Naive B cell (primary cell): ENCODE results near the gene GOLGA8J. TPM values are rescaled to one million over a fixed set of nuclear protein-coding genes. Genes with fewer than 3 reads are reported as not detected.
"Not testable (repeated sequence)": the region's sequence is repeated elsewhere in the genome, so short reads cannot be mapped to it uniquely, and the experiment has no call there.

Source experiments
- ATAC-seq, 2 donors: fragments of 150-1000 bp; cut with Tn5 transposase; 2 replicates each; pipeline ENCODE4 v1.10.0; 2021; ENCODE audit warnings: low read depth in 2 of 2, mild to moderate bottlenecking in 2 of 2, moderate library complexity in 2 of 2
- DNase-seq: peaks from one replicate; pipeline ENCODE4 v3.0.0; 2022
- H3K27ac Mint-ChIP-seq, 6 donors: one replicate each; pipeline ENCODE4 v1.8.0; 2020 to 2022; ENCODE audit warnings: mild to moderate bottlenecking in 6 of 6, mixed read lengths in 6 of 6, moderate library complexity in 5 of 6, inconsistent platforms in 2 of 6
- H3K27me3 Mint-ChIP-seq, 3 donors: one replicate each; pipeline ENCODE4 v1.8.0; 2021 to 2022; ENCODE audit warnings: mixed read lengths in 3 of 3, mild to moderate bottlenecking in 1 of 3
- H3K36me3 Mint-ChIP-seq, 2 donors: one replicate each; pipeline ENCODE4 v1.8.0; 2020 to 2022; ENCODE audit warnings: mixed read lengths in 2 of 2, inconsistent platforms in 1 of 2, mild to moderate bottlenecking in 1 of 2
- H3K4me1 Mint-ChIP-seq, 3 donors: one replicate each; pipeline ENCODE4 v1.8.0; 2020 to 2022; ENCODE audit warnings: mixed read lengths in 3 of 3, inconsistent platforms in 1 of 3, mild to moderate bottlenecking in 1 of 3, moderate library complexity in 1 of 3
- H3K4me3 Mint-ChIP-seq, 8 donors: one replicate each; pipeline ENCODE4 v1.8.0; 2020 to 2022; ENCODE audit warnings: mild to moderate bottlenecking in 8 of 8, mixed read lengths in 8 of 8, moderate library complexity in 8 of 8, inconsistent platforms in 2 of 8
- H3K9me3 Mint-ChIP-seq, 7 donors: one replicate each; pipeline ENCODE4 v1.8.0; 2020 to 2022; ENCODE audit warnings: mixed read lengths in 7 of 7, mild to moderate bottlenecking in 5 of 7, inconsistent platforms in 2 of 7, moderate library complexity in 1 of 7
- polyA plus RNA-seq, 6 donors: library from polyadenylated mRNA; unstranded; fragments of 300-500 nt; fragmentation: Illumina TruSeq; gene quantifications; one replicate each; pipeline ENCODE4 v1.2.3, GENCODE V29; 2021; ENCODE audit warnings: low read depth in 6 of 6

The GOLGA8J gene, protein sequence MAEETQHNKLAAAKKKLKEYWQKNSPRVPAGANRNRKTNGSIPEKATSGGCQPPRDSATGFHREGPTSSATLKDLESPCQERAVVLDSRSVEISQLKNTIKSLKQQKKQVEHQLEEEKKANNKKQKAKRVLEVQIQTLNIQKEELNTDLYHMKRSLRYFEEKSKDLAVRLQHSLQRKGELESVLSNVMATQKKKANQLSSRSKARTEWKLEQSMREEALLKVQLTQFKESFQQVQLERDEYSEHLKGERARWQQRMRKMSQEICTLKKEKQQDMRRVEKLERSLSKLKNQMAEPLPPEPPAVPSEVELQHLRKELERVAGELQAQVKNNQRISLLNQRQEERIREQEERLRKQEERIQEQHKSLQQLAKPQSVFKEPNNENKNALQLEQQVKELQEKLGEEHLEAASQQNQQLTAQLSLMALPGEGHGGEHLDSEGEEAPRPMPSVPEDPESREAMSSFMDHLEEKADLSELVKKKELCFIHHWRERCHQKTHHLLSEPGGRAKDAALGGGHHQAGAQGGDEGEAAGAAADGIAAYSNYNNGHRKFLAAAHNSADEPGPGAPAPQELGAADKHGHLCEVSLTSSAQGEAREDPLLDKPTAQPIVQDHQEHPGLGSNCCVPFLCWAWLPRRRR
- not detected for polyA plus RNA-seq

GRCh38 chr15:30082655-30083054, at the start of gene GOLGA8J:
Gene GOLGA8J (plus strand): TSS chr15:30082955. CDS start chr15:30083053, 98 bp downstream.
- H3K36me3 Mint-ChIP-seq, H3K4me3 Mint-ChIP-seq, H3K27ac Mint-ChIP-seq, H3K9me3 Mint-ChIP-seq, H3K4me1 Mint-ChIP-seq, ATAC-seq, DNase-seq, H3K27me3 Mint-ChIP-seq: not testable (repeated sequence)

GRCh38 chr15:30033211-30033610, 49.5 kb upstream of the GOLGA8J start:
- H3K4me1 Mint-ChIP-seq: no peaks in the 10 kb centered on the region
- ATAC-seq (no peak), DNase-seq (no peak)
- no peaks in the 10 kb centered on the region for H3K27me3 Mint-ChIP-seq
- no peak overlapping the region for H3K4me3 Mint-ChIP-seq
- H3K27ac Mint-ChIP-seq: no peak overlapping the region
- no peaks in the 10 kb centered on the region for H3K36me3 Mint-ChIP-seq
- peaks cover 1 to 21% (median 7%) of the 10 kb centered on the region in 7 donors for H3K9me3 Mint-ChIP-seq

- Mint-ChIP-seq H3K4me3 (no peak overlapping the region), H3K36me3 (no peaks in the 10 kb centered on the region), H3K4me1 (no peaks in the 10 kb centered on the region), H3K9me3 (peaks cover 1 to 27% (median 9%) of the 10 kb centered on the region in 7 donors), H3K27me3 (peaks cover 0 to 3% (median 0%) of the 10 kb centered on the region in 3 donors), H3K27ac (no peak overlapping the region)
- ATAC-seq (no peak), DNase-seq (no peak)
Measured at GRCh38 chr15:30033763-30034162, 49.0 kb upstream of the GOLGA8J start.

DNA sequence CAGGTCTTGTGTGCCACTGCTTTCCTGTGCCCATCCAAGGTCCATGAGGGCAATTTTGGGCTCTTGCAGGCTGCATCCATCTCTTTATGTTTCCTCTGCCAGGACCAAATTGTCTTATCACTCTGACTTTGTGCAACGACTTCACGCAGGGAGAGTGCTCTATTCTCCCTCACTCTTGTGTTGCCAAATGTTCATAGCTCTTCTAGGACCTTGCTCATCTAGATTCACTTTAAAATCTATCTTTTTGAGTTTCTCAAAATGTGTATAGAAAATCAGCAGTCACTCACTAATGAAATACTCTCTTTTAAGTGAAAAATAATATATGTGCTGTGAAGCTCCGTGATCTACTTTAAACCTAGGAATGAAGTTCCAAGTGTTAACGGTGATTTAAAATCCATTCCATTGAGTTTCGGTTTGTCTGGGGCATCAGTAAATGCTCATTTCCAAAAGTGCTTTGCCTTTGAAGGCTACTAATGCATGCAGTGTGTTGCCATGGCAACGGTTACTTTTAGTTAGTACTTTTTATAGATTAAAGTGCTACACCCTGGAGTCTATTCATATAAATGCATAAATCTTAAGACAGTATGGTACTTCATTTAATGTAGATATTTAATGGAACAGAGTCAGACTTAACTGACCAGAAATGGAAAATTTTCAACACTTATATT, 46.6 kb upstream of the GOLGA8J start:
- Mint-ChIP-seq H3K27ac (no peak overlapping the region), H3K27me3 (peaks cover 0 to 5% (median 0%) of the 10 kb centered on the region in 3 donors), H3K4me1 (no peaks in the 10 kb centered on the region), H3K4me3 (no peak overlapping the region), H3K36me3 (no peaks in the 10 kb centered on the region), H3K9me3 (peaks cover 1 to 16% (median 5%) of the 10 kb centered on the region in 7 donors)
- DNase-seq: no peak
- ATAC-seq: no peak

- DNase-seq (no peak), ATAC-seq (no peak)
- peaks cover 0 to 5% (median 0%) of the 10 kb centered on the region in 3 donors for H3K27me3 Mint-ChIP-seq
- no peaks in the 10 kb centered on the region for H3K36me3 Mint-ChIP-seq
- H3K9me3 Mint-ChIP-seq: peaks cover 1 to 14% (median 5%) of the 10 kb centered on the region in 7 donors
- no peaks in the 10 kb centered on the region for H3K4me1 Mint-ChIP-seq
- H3K27ac Mint-ChIP-seq: no peak overlapping the region
- no peak overlapping the region for H3K4me3 Mint-ChIP-seq
Measured at GRCh38 chr15:30038667-30039523, 43.9 kb upstream of the GOLGA8J start.

DNA sequence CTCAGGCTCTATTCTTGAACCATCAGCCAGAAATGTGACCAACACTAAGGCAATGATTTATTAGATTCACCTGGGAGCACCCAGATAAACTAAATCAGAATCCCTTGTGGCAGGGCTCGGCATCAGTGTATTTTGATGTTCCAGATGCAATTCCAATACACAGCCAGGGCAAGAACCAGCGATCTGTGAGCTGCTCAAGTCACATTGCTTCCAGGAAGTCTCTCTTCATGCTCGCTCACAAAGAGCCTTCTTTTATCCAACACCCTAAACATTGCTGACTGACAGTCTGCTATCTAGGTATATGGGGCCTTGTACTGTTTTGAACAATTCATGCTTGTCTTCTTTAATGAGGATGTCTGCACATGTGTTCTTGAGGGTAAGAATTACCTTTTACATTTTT, 40.9 kb upstream of the GOLGA8J start:
- Mint-ChIP-seq H3K4me3 (no peak overlapping the region), H3K4me1 (no peaks in the 10 kb centered on the region), H3K36me3 (no peaks in the 10 kb centered on the region)

DNA sequence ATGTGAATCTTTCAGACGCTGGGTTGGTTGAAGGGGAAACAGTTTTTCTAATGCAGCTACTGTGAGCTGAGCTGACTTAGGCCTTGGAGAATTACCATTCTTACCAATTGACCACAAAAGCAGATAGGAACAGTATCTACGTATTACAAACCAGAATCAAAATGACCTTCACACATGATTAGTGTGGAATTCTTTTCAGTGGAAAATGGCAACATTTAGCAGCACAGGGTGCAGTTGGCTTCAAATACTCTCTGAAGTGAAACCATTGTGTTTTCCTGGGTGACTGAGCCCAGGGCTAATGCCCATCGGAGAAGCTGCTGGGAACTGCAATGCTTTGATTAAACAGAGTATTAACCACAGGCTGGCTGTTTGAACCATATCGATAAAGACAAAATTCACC, 40.2 kb upstream of the GOLGA8J start:
- no peaks in the 10 kb centered on the region for H3K4me1 Mint-ChIP-seq
- no peak overlapping the region for H3K27ac Mint-ChIP-seq

More for the DNA sequence above, 40.9 kb upstream of the GOLGA8J start:
- ATAC-seq (no peak), DNase-seq (no peak)
- no peak overlapping the region for H3K27ac Mint-ChIP-seq
- H3K27me3 Mint-ChIP-seq: peaks cover 0 to 10% (median 5%) of the 10 kb centered on the region in 3 donors
- H3K9me3 Mint-ChIP-seq: peaks cover 0 to 14% (median 5%) of the 10 kb centered on the region in 7 donors

DNA sequence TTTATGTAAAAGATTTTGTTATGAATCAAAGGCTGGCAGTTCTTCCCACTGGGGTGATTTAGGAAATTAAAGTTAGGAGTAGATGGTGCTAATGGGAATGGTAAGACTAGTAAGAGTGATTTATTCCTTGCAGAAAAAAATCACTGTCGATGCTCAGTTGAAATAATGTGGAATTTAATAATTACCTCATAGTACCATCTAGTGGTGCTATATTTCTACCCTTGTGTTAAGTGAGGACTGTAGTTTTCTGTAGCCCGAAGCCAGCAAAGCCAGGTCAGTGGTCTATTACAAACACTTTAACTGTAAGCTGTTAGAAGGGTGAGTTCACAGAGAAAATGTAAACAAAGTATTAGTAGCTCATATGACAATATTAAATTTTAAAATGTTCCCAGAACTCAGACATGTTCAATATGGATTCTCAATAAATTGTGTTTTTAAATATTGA, 39.5 kb upstream of the GOLGA8J start:
- no peak for DNase-seq
- Mint-ChIP-seq H3K36me3 (no peaks in the 10 kb centered on the region), H3K4me3 (no peak overlapping the region), H3K9me3 (peaks cover 0 to 7% (median 4%) of the 10 kb centered on the region in 7 donors), H3K4me1 (no peaks in the 10 kb centered on the region), H3K27me3 (peaks cover 0 to 10% (median 10%) of the 10 kb centered on the region in 3 donors), H3K27ac (no peak overlapping the region)
- no peak for ATAC-seq

More for the DNA sequence above, 40.2 kb upstream of the GOLGA8J start:
- peaks cover 0 to 13% (median 4%) of the 10 kb centered on the region in 7 donors for H3K9me3 Mint-ChIP-seq
- H3K4me3 Mint-ChIP-seq: no peak overlapping the region
- H3K27me3 Mint-ChIP-seq: peaks cover 0 to 10% (median 7%) of the 10 kb centered on the region in 3 donors
- no peak for DNase-seq
- no peak for ATAC-seq
- no peaks in the 10 kb centered on the region for H3K36me3 Mint-ChIP-seq

DNA sequence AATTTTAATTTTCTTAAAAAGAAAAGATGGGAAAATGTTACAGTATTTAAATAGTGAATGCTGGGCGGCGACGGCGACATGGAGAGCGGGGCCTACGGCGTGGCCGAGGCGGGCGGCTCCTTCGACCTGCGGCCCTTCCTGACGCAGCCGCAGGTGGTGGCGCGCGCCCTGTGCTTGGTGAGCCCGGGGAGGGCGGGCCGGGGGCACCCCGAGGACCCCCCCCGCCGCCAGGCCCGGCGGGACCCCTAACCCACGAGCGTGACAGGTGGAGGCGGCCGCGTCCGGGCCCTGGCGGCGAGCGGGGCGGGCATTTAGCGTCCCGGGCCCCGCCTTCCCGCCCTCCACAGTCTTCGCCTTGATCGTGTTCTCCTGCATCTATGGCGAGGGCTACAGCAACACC, 38.4 kb upstream of the GOLGA8J start:
- H3K4me3 Mint-ChIP-seq: no peak overlapping the region
- H3K27me3 Mint-ChIP-seq: peaks cover 0 to 10% (median 5%) of the 10 kb centered on the region in 3 donors
- H3K27ac Mint-ChIP-seq: no peak overlapping the region
- ATAC-seq (no peak), DNase-seq (no peak)
- H3K36me3 Mint-ChIP-seq: no peaks in the 10 kb centered on the region
- H3K9me3 Mint-ChIP-seq: peaks cover 0 to 4% (median 0%) of the 10 kb centered on the region in 7 donors
- no peaks in the 10 kb centered on the region for H3K4me1 Mint-ChIP-seq

- not testable (repeated sequence) for ATAC-seq, H3K36me3 Mint-ChIP-seq, DNase-seq, H3K4me3 Mint-ChIP-seq, H3K27ac Mint-ChIP-seq, H3K4me1 Mint-ChIP-seq, H3K9me3 Mint-ChIP-seq
- peaks cover 0 to 10% (median 5%) of the 10 kb centered on the region in 3 donors for H3K27me3 Mint-ChIP-seq
Measured at GRCh38 chr15:30044826-30045225, 37.9 kb upstream of the GOLGA8J start.

GRCh38 chr15:30045248-30046041, 37.3 kb upstream of the GOLGA8J start:
- H3K36me3 Mint-ChIP-seq, H3K4me1 Mint-ChIP-seq, H3K27ac Mint-ChIP-seq, ATAC-seq, DNase-seq, H3K9me3 Mint-ChIP-seq, H3K4me3 Mint-ChIP-seq: not testable (repeated sequence)
- H3K27me3 Mint-ChIP-seq: peaks cover 0 to 10% (median 9%) of the 10 kb centered on the region in 3 donors

- no peak for DNase-seq
- H3K27ac Mint-ChIP-seq: no peak overlapping the region
- no peaks in the 10 kb centered on the region for H3K36me3 Mint-ChIP-seq
- H3K4me3 Mint-ChIP-seq: no peak overlapping the region
- no peaks in the 10 kb centered on the region for H3K4me1 Mint-ChIP-seq
- peaks cover 0 to 10% (median 9%) of the 10 kb centered on the region in 3 donors for H3K27me3 Mint-ChIP-seq
- no peak for ATAC-seq
- peaks cover 0 to 4% (median 0%) of the 10 kb centered on the region in 7 donors for H3K9me3 Mint-ChIP-seq
Measured at GRCh38 chr15:30046430-30046829, 36.3 kb upstream of the GOLGA8J start.
